Neural cell (in vitro differentiated cells): ENCODE measurements around the gene TCEA3. TPM values are rescaled to one million over a fixed set of nuclear protein-coding genes. Genes with fewer than 3 reads are reported as not detected.

ENCODE experiments used
- H2AFZ ChIP-seq: fragments of 200-600, 300-800 bp; sonication (generic), shearing (Covaris generic); 2 replicates; pipeline ENCODE4 v1.6.0; 2014; ENCODE audit warnings: low read depth, mild to moderate bottlenecking, antibody characterized with exemption, low read length, moderate library complexity
- H3F3A ChIP-seq: fragments of 200-600 bp; shearing (Covaris generic); 2 replicates; pipeline ENCODE4 v1.6.1; 2016; ENCODE audit warnings: mild to moderate bottlenecking, moderate library complexity, mixed read lengths, antibody characterized with exemption, low read length; ENCODE audit not compliant: insufficient read depth, poor library complexity, severe bottlenecking
- H3K27ac ChIP-seq: fragments of 200-600, 300-800 bp; sonication (generic), shearing (Covaris generic); 2 replicates; pipeline ENCODE4 v1.5.1; 2014; ENCODE audit warnings: mild to moderate bottlenecking, low read length, moderate library complexity
- H3K27me3 ChIP-seq: fragments of 300-800, 200-600 bp; sonication (generic), shearing (Covaris generic); 2 replicates; pipeline ENCODE4 v1.6.0; 2014; ENCODE audit warnings: mild to moderate bottlenecking, low read depth, low read length, moderate library complexity; ENCODE audit not compliant: insufficient read depth
- H3K36me3 ChIP-seq: fragments of 300-800, 200-600 bp; sonication (generic), shearing (Covaris generic); 2 replicates; pipeline ENCODE4 v1.5.1; 2014; ENCODE audit warnings: mild to moderate bottlenecking, antibody characterized with exemption, low read length, moderate library complexity; ENCODE audit not compliant: insufficient read depth
- H3K4me2 ChIP-seq: fragments of 300-800, 200-600 bp; sonication (generic), shearing (Covaris generic); 2 replicates; pipeline ENCODE4 v1.6.0; 2014; ENCODE audit warnings: mild to moderate bottlenecking, low read length
- H3K4me3 ChIP-seq: fragments of 300-800, 200-600 bp; sonication (generic), shearing (Covaris generic); 2 replicates; pipeline ENCODE4 v1.5.1; 2014; ENCODE audit warnings: mild to moderate bottlenecking, low read length, moderate library complexity
- H3K79me2 ChIP-seq: fragments of 200-600 bp; shearing (Covaris generic); replicated peaks from 2 replicates; pipeline ENCODE4 v1.6.0; 2014; ENCODE audit warnings: mild to moderate bottlenecking, low read length, moderate library complexity; ENCODE audit not compliant: insufficient read depth
- H3K9ac ChIP-seq: fragments of 300-800, 200-600 bp; sonication (generic), shearing (Covaris generic); 2 replicates; pipeline ENCODE4 v1.6.1; 2016; ENCODE audit warnings: mild to moderate bottlenecking, low read length, mixed read lengths
- H3K9me2 ChIP-seq: fragments of 200-600 bp; shearing (Covaris generic); 2 replicates; pipeline ENCODE4 v1.6.1; 2016; ENCODE audit warnings: mild to moderate bottlenecking, low read length, mixed read lengths; ENCODE audit not compliant: insufficient read depth
- H3K9me3 ChIP-seq: fragments of 200-600, 300-800 bp; sonication (generic), shearing (Covaris generic); 2 replicates; pipeline ENCODE4 v1.6.1; 2016; ENCODE audit warnings: mild to moderate bottlenecking, mixed run types, low read length, moderate library complexity, mixed read lengths
- H4K20me1 ChIP-seq: fragments of 200-600 bp; shearing (Covaris generic); 2 replicates; pipeline ENCODE4 v1.6.1; 2016; ENCODE audit warnings: mild to moderate bottlenecking, mixed run types; ENCODE audit not compliant: insufficient read depth
- EP300 ChIP-seq: fragments of 450-650 bp; conservative IDR thresholded peaks from 2 replicates; pipeline ENCODE4 v1.6.1; 2014; ENCODE audit warnings: antibody characterized with exemption, mild to moderate bottlenecking, moderate library complexity; ENCODE audit not compliant: poor library complexity, severe bottlenecking
- EZH2 ChIP-seq: fragments of 200-600, 300-800 bp; shearing (Covaris generic), sonication (generic); IDR thresholded peaks from 2 replicates; pipeline ENCODE4 v1.6.1; 2014; ENCODE audit warnings: antibody characterized with exemption, low read length, borderline replicate concordance, mild to moderate bottlenecking; ENCODE audit not compliant: insufficient read depth, poor library complexity, severe bottlenecking
- MXI1 ChIP-seq: fragments of 450-650 bp; conservative IDR thresholded peaks from 2 replicates; pipeline ENCODE4 v1.6.1; 2014; ENCODE audit warnings: antibody characterized with exemption, mild to moderate bottlenecking; ENCODE audit not compliant: poor library complexity, severe bottlenecking
- POLR2AphosphoS5 ChIP-seq: IDR thresholded peaks from 2 replicates; pipeline ENCODE4 v1.6.1; 2012
- RAD21 ChIP-seq: fragments of 450-650 bp; conservative IDR thresholded peaks from 2 replicates; pipeline ENCODE4 v1.6.1; 2014; ENCODE audit warnings: antibody characterized with exemption, mild to moderate bottlenecking, moderate library complexity
- REST ChIP-seq: IDR thresholded peaks from 2 replicates; pipeline ENCODE4 v1.6.1; 2012; ENCODE audit warnings: borderline replicate concordance
- SMC3 ChIP-seq: fragments of 450-650 bp; conservative IDR thresholded peaks from 2 replicates; pipeline ENCODE4 v1.6.1; 2014; ENCODE audit warnings: antibody characterized with exemption, mild to moderate bottlenecking, moderate library complexity; ENCODE audit not compliant: poor library complexity
- TAF1 ChIP-seq: IDR thresholded peaks from 2 replicates; pipeline ENCODE4 v1.6.1; 2012; ENCODE audit warnings: low read depth
- polyA plus RNA-seq: library from polyadenylated mRNA; depleted of rRNA; stranded (reverse); fragments of >200 nt; gene quantifications from 2 replicates; pipeline ENCODE4 v1.2.3, GENCODE V29; 2014
- TF ChIP-seq, protein P1 (sequence below): fragments of 450-650 bp; IDR thresholded peaks from 2 replicates; pipeline ENCODE4 v1.5.1; 2014; ENCODE audit warnings: antibody characterized with exemption, mild to moderate bottlenecking, moderate library complexity; ENCODE audit not compliant: poor library complexity, severe bottlenecking

Gene TCEA3
- polyA plus RNA-seq, 1 donor from 2014 or later, result not detected

DNA sequence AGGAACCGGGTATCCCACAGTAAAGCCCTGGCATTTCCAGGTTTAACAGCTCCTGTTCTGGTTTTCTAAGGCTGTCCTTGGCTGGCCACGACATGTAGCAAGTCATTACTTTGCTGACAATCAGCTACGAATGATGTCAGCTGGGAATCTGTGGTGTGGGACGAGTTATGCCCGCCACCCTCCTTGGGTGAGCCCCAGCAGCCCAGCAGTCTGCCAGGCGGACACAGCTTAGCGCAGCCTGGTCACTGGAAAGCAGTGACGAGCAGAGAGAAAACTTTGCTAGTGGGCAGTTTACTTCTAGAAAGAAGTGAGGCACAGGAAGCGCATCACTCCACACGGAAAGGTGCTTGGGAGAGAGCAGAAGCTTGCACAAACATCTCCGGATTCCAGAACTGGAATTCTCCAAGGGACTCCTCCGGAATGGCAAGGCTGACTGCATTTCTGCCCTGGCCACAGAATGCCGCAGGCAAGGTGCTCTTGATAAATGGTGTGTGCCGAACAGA is 39.4 kb downstream of the TCEA3 start:
- H3K4me2 ChIP-seq, result no peak overlapping the region
- H3K9me3 ChIP-seq, result no peaks in the 10 kb centered on the region
- no peaks in the 10 kb centered on the region for H3K36me3 ChIP-seq
- H3K4me3 ChIP-seq, result no peak overlapping the region
- no peak overlapping the region for H2AFZ ChIP-seq
- no peak overlapping the region for H3K27ac ChIP-seq
- TF ChIP-seq SMC3, result no peak
- TF ChIP-seq, protein P1, sequence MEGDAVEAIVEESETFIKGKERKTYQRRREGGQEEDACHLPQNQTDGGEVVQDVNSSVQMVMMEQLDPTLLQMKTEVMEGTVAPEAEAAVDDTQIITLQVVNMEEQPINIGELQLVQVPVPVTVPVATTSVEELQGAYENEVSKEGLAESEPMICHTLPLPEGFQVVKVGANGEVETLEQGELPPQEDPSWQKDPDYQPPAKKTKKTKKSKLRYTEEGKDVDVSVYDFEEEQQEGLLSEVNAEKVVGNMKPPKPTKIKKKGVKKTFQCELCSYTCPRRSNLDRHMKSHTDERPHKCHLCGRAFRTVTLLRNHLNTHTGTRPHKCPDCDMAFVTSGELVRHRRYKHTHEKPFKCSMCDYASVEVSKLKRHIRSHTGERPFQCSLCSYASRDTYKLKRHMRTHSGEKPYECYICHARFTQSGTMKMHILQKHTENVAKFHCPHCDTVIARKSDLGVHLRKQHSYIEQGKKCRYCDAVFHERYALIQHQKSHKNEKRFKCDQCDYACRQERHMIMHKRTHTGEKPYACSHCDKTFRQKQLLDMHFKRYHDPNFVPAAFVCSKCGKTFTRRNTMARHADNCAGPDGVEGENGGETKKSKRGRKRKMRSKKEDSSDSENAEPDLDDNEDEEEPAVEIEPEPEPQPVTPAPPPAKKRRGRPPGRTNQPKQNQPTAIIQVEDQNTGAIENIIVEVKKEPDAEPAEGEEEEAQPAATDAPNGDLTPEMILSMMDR, result no peak
- TF ChIP-seq POLR2AphosphoS5, result no peak
- TF ChIP-seq TAF1, result no peak
- TF ChIP-seq RAD21, result no peak
- no peak for TF ChIP-seq EP300
- H4K20me1 ChIP-seq, result no peaks in the 10 kb centered on the region
- H3K27me3 ChIP-seq, result no peaks in the 10 kb centered on the region
- H3K79me2 ChIP-seq, result no peaks in the 10 kb centered on the region
- H3K9ac ChIP-seq, result no peak overlapping the region
- H3K9me2 ChIP-seq, result no peaks in the 10 kb centered on the region
- H3F3A ChIP-seq, result no peaks in the 10 kb centered on the region

DNA sequence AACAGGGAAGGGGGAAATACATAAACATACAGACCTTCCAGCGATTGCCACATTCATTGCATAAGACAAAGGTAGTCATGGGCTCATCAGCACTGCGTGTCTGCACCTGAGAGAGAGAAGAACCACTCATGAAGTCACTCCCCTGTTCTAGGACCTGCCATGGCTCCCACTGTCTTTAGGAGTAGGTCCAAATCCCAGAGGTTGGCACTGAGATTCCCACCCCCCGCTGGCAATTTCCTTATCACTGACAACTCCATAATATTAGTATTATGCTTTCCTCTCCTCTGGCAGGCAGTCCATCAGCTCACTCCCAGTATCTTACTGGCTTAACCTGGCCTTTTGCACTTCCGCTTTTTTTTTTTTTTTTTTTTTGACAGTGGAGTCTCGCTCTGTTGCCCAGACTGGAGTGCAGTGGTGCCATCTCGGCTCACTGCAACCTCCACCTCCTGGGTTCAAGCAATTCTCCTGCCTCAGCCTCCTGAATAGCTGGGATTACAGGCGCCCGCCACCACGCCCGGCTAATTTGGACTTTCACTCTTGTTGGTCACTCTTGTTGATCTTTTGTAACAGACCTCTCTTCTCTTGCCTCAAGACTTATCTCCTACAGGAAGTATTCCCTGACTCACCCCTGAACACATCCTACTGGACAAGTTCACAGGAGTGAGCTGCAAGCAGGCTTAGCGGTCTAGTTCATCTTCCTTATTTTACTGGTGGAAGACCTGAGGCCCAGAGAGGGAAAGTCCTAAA is 40.1 kb downstream of the TCEA3 start:
- no peak overlapping the region for H3K4me3 ChIP-seq
- H3K27me3 ChIP-seq, result no peaks in the 10 kb centered on the region
- no peaks in the 10 kb centered on the region for H4K20me1 ChIP-seq
- H3K27ac ChIP-seq, result no peak overlapping the region
- no peaks in the 10 kb centered on the region for H3F3A ChIP-seq
- no peaks in the 10 kb centered on the region for H3K9me3 ChIP-seq
- H3K9ac ChIP-seq, result no peak overlapping the region
- H3K36me3 ChIP-seq, result no peaks in the 10 kb centered on the region
- H3K4me2 ChIP-seq, result no peak overlapping the region
- no peaks in the 10 kb centered on the region for H3K9me2 ChIP-seq
- H2AFZ ChIP-seq, result no peak overlapping the region
- no peaks in the 10 kb centered on the region for H3K79me2 ChIP-seq
- TF ChIP-seq EP300 (no peak), SMC3 (no peak), POLR2AphosphoS5 (no peak), EZH2 (no peak), REST (no peak), RAD21 (no peak), MXI1 (no peak), TAF1 (no peak)
- TF ChIP-seq, protein P1, result no peak
